Psoas muscle (tissue), 8 donors: ENCODE measurements around the gene TP53I3. TPM values are rescaled to one million over a fixed set of nuclear protein-coding genes. Genes with fewer than 3 reads are reported as not detected.

ENCODE experiments used
- ATAC-seq, 4 donors: fragments of 200-7000 bp; cut with Tn5 transposase; one replicate each; pipeline ENCODE4 v1.9.1; 2020; ENCODE audit warnings: moderate library complexity in 3 of 4, mild to moderate bottlenecking in 2 of 4
- DNase-seq, 2 donors: peaks; one replicate each; pipeline ENCODE4 v3.0.0-alpha.2; 2020
- H3K27ac ChIP-seq: fragments of 200-600 bp; one replicate; pipeline ENCODE4 v1.8.0; 2022
- H3K27me3 ChIP-seq, 3 donors: fragments of 200-600 bp in 1 of 3; one replicate each; pipeline versions ENCODE4 v1.6.1 to v1.8.0; 2013 to 2022; ENCODE audit warnings: low read length in 2 of 3, mild to moderate bottlenecking in 2 of 3, moderate library complexity in 1 of 3; ENCODE audit not compliant: insufficient read depth in 3 of 3
- H3K36me3 ChIP-seq, 2 donors: fragments of 200-600 bp in 1 of 2; one replicate each; pipeline versions ENCODE4 v1.6.1 to v1.8.0; 2013 to 2022; ENCODE audit warnings: low read depth in 1 of 2, mild to moderate bottlenecking in 1 of 2, moderate library complexity in 1 of 2; ENCODE audit not compliant: insufficient read depth in 1 of 2
- H3K4me1 ChIP-seq: fragments of 200-600 bp; one replicate; pipeline ENCODE4 v1.8.0; 2022
- H3K4me3 ChIP-seq: fragments of 200-600 bp; one replicate; pipeline ENCODE4 v1.8.0; 2022; ENCODE audit warnings: mild to moderate bottlenecking
- H3K9me3 ChIP-seq: fragments of 200-600 bp; one replicate; pipeline ENCODE4 v1.8.0; 2022
- CTCF ChIP-seq: fragments of 200-600 bp; IDR thresholded peaks from one replicate; pipeline ENCODE4 v1.8.0; 2022; ENCODE audit warnings: antibody characterized with exemption
- whole genome bisulfite sequencing, 3 donors: extraction: QIAGEN DNeasy Blood & Tissue Kit; methylation state at CpG; one replicate each; pipeline versions ENCODE4 v1.1.6 to v1.1.7; 2013; 5-methylcytosine and 5-hydroxymethylcytosine counted together
- intact Hi-C, 2 donors: fragments of 100-400 bp; cut with DNase I; formaldehyde crosslinking; loops; one replicate each; pipeline versions ENCODE4 v1.11.0 to v1.14.2; 2022
- polyA plus RNA-seq, 3 donors: library from polyadenylated mRNA; stranded (reverse); fragments of 200-250 nt; gene quantifications; one replicate each; pipeline ENCODE4 v1.2.3, GENCODE V29; 2013
- total RNA-seq, 4 donors: library from RNA; stranded (reverse); fragmentation: NEBNext Ultra II Directional in 2 of 4; extraction: Animal tissue kit (Norgen Biotek cat#: 25700) in 2 of 4; gene quantifications; one replicate each; pipeline versions ENCODE4 v1.2.1 to v1.2.4, GENCODE V29; 2021 to 2023
- donor health status: healthy with polysubstance abuse.
- donor health status: DM: no; HTN: no; CAD: no; lungs with moderate emphysema.
- donor health status: Bipolar disorder and iron deficiency.
- donor health status: healthy.
- donor health status: DM: yes; HTN: yes; CAD: no.
- donor health status: DM: no; HTN: no; CAD: no.
- donor health status: DM: no; HTN: no; CAD: no.
- donor health status: DM: yes; HTN: yes; CAD: no.

TP53I3 gene
- total and polyA plus RNA-seq, 7 donors, result 1.3 to 5.6 (median 3.2) TPM

GRCh38 chr2:24107336-24107735 lies 22.7 kb upstream of the TP53I3 start:
- 43 to 98% (median 53%) methylated on average over 1 of the region's 1 CpG for WGBS, 3 donors
- ATAC-seq (no peak), DNase-seq (no peak)
- Histone ChIP-seq H3K4me3 (no peak overlapping the region), H3K27ac (no peak overlapping the region), H3K36me3 (peaks cover 0 to 8% of the 10 kb centered on the region in 2 donors), H3K4me1 (no peaks in the 10 kb centered on the region), H3K27me3 (no peaks in the 10 kb centered on the region), H3K9me3 (no peaks in the 10 kb centered on the region)
- intact Hi-C loops, result no loop called here
- no peak for TF ChIP-seq CTCF

- Histone ChIP-seq H3K4me1 (no peaks in the 10 kb centered on the region), H3K27me3 (no peaks in the 10 kb centered on the region), H3K9me3 (no peaks in the 10 kb centered on the region), H3K27ac (no peak overlapping the region), H3K4me3 (no peak overlapping the region), H3K36me3 (peaks cover 0 to 8% of the 10 kb centered on the region in 2 donors)
- intact Hi-C loops, result no loop called here
- ATAC-seq (no peak), DNase-seq (no peak)
- TF ChIP-seq CTCF, result no peak
These were observed 22.2 kb upstream of the TP53I3 start for GRCh38 chr2:24106786-24107185.

DNA sequence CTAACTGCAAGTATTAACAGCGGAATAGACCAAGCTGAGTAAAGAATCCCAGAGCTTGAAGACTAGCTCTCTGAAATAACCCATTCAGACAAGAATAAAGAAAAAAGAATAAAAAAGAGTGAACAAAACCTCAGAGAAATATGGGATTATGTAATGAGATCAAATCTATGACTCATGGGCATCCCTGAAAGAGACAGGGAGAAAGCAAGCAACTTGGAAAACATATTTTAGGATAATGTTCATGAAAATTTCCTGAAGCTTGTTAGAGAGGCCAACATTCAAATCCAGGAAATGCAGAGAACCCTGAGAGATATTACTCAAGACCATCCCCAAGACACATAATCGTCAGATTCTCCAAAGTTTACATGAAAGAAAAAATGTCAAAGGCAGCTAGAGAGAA lies 21.2 kb upstream of the TP53I3 start:
- H3K4me3 ChIP-seq, result no peak overlapping the region
- no peaks in the 10 kb centered on the region for H3K9me3 ChIP-seq
- no peaks in the 10 kb centered on the region for H3K4me1 ChIP-seq
- DNase-seq (no peak), ATAC-seq (no peak)
- no peak overlapping the region for H3K27ac ChIP-seq
- peaks cover 0 to 11% of the 10 kb centered on the region in 2 donors for H3K36me3 ChIP-seq
- no peaks in the 10 kb centered on the region for H3K27me3 ChIP-seq
- TF ChIP-seq CTCF, result no peak
- WGBS, 3 donors, result 25 to 50% (median 50%) methylated on average over 2 of the region's 2 CpGs
- intact Hi-C loops, result no loop called here

GRCh38 chr2:24104906-24105305 lies 20.3 kb upstream of the TP53I3 start:
- WGBS, 3 donors, result 58 to 77% (median 66%) methylated on average over 4 of the region's 4 CpGs
- Histone ChIP-seq H3K9me3 (no peaks in the 10 kb centered on the region), H3K4me1 (no peaks in the 10 kb centered on the region), H3K27ac (no peak overlapping the region), H3K27me3 (no peaks in the 10 kb centered on the region), H3K36me3 (peaks cover 0 to 11% of the 10 kb centered on the region in 2 donors), H3K4me3 (no peak overlapping the region)
- TF ChIP-seq CTCF, result no peak
- intact Hi-C loops, result no loop called here
- DNase-seq, result no peak
- no peak for ATAC-seq

DNA sequence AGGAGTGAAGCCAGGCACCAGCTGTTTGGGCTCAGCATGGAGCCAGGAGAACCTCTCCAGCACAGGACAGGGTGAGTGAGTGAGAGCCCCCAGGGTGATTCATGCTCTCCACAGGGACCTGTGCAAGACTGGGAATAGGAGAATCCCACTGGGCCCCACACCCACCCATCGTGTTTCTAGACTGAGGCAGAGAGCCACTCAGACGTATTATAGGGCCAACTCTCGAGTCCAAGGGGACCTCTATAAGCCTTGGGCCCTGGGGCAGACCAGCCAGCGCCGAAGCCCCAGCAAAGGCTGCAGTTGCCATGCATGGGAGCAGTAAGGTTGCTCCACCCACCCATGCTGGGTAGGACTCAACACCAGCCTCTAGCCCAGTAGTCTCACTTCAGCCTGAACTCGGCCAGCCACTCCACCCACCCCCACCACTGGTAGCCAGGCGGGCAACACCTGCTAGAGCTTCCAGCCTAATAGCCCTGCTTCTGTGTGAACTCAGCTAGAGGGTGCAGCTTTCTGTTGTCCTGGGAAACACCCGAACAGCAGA lies 19.5 kb upstream of the TP53I3 start:
- Histone ChIP-seq H3K9me3 (no peaks in the 10 kb centered on the region), H3K4me1 (no peaks in the 10 kb centered on the region), H3K4me3 (no peak overlapping the region), H3K27me3 (no peaks in the 10 kb centered on the region), H3K27ac (no peak overlapping the region), H3K36me3 (peaks cover 0 to 11% of the 10 kb centered on the region in 2 donors)
- intact Hi-C loops, result no loop called here
- WGBS, 3 donors, result 90 to 96% (median 96%) methylated on average over 8 of the region's 8 CpGs
- TF ChIP-seq CTCF, result no peak
- no peak for ATAC-seq
- no peak for DNase-seq
